SK-N-SH treated with all-trans-retinoic acid at 6 μM for 48 hours (cell line): ENCODE data around the gene ROBO2.

Source experiments
- ATAC-seq: fragments of 200-7000 bp; cut with Tn5 transposase; 3 replicates; pipeline ENCODE4 v1.9.1; 2020; ENCODE audit warnings: mild to moderate bottlenecking, moderate library complexity
- ARNTL ChIP-seq: fragments of 450-650 bp; formaldehyde crosslinking; IDR thresholded peaks from 2 replicates; pipeline ENCODE4 v1.5.0; 2020; ENCODE audit warnings: low read depth, mild to moderate bottlenecking, moderate library complexity, borderline replicate concordance
- BACH2 ChIP-seq: fragments of 250-450 bp; sonication (Bioruptor Pico); IDR thresholded peaks from 2 replicates; pipeline ENCODE4 v1.9.0; 2021; ENCODE audit warnings: mild to moderate bottlenecking, borderline replicate concordance
- CSDC2 ChIP-seq: fragments of 250-450 bp; sonication (Bioruptor Pico); IDR thresholded peaks from 2 replicates; pipeline ENCODE4 v1.5.0; 2020; ENCODE audit warnings: mild to moderate bottlenecking, moderate library complexity
- ESRRG ChIP-seq: fragments of 250-450 bp; sonication (Bioruptor Pico); IDR thresholded peaks from 2 replicates; pipeline ENCODE4 v1.6.1; 2021; ENCODE audit warnings: mild to moderate bottlenecking
- GLIS3 ChIP-seq: fragments of 250-450 bp; sonication (Bioruptor Pico); IDR thresholded peaks from 2 replicates; pipeline ENCODE4 v1.5.0; 2020; ENCODE audit warnings: mild to moderate bottlenecking, moderate library complexity
- OSR1 ChIP-seq: fragments of 250-450 bp; sonication (Bioruptor Pico); IDR thresholded peaks from 2 replicates; pipeline ENCODE4 v1.8.0; 2022; ENCODE audit warnings: moderate library complexity, mild to moderate bottlenecking, inconsistent platforms
- PPARA ChIP-seq: fragments of 250-450 bp; sonication (Bioruptor Pico); IDR thresholded peaks from 2 replicates; pipeline ENCODE4 v1.5.0; 2020; ENCODE audit warnings: mild to moderate bottlenecking, borderline replicate concordance
- SNAI2 ChIP-seq: fragments of 250-450 bp; sonication (Bioruptor Pico); IDR thresholded peaks from 2 replicates; pipeline ENCODE4 v1.5.0; 2020; ENCODE audit warnings: mild to moderate bottlenecking, moderate library complexity
- TCF4 ChIP-seq: fragments of 250-450 bp; sonication (Bioruptor Pico); IDR thresholded peaks from 2 replicates; pipeline ENCODE4 v1.8.0; 2021; ENCODE audit warnings: mild to moderate bottlenecking, moderate library complexity, borderline replicate concordance
- TOX ChIP-seq: fragments of 250-450 bp; sonication (Bioruptor Pico); IDR thresholded peaks from 2 replicates; pipeline ENCODE4 v1.8.0; 2021; ENCODE audit warnings: mild to moderate bottlenecking, moderate library complexity, borderline replicate concordance
- ZC3H10 ChIP-seq: fragments of 250-450 bp; sonication (Bioruptor Pico); IDR thresholded peaks from 2 replicates; pipeline ENCODE4 v1.5.1; 2021; ENCODE audit warnings: mild to moderate bottlenecking, moderate library complexity
- ZFP3 ChIP-seq: fragments of 250-450 bp; sonication (Bioruptor Pico); IDR thresholded peaks from 2 replicates; pipeline ENCODE4 v1.5.0; 2020; ENCODE audit warnings: mild to moderate bottlenecking, moderate library complexity
- ZFP30 ChIP-seq: fragments of 450-650 bp; formaldehyde crosslinking; IDR thresholded peaks from 2 replicates; pipeline ENCODE4 v1.5.0; 2022; ENCODE audit warnings: mild to moderate bottlenecking, moderate library complexity
- ZNF565 ChIP-seq: fragments of 450-650 bp; formaldehyde crosslinking; conservative IDR thresholded peaks from 2 replicates; pipeline ENCODE4 v1.5.0; 2020; ENCODE audit warnings: low read depth, mild to moderate bottlenecking, moderate library complexity
- ZNF70 ChIP-seq: fragments of 450-650 bp; formaldehyde crosslinking; IDR thresholded peaks from 2 replicates; pipeline ENCODE4 v1.5.0; 2020; ENCODE audit warnings: mild to moderate bottlenecking, moderate library complexity
- ZNF8 ChIP-seq: fragments of 450-650 bp; formaldehyde crosslinking; IDR thresholded peaks from 2 replicates; pipeline ENCODE4 v1.5.0; 2020; ENCODE audit warnings: mild to moderate bottlenecking, moderate library complexity
- TF ChIP-seq, protein P1 (sequence below): fragments of 250-450 bp; sonication (Bioruptor Pico); IDR thresholded peaks from 2 replicates; pipeline ENCODE4 v1.8.0; 2020; ENCODE audit warnings: mild to moderate bottlenecking, moderate library complexity, borderline replicate concordance
- TF ChIP-seq, protein P2 (sequence below): fragments of 250-450 bp; sonication (Bioruptor Pico); IDR thresholded peaks from 2 replicates; pipeline ENCODE4 v1.5.1; 2021; ENCODE audit warnings: mild to moderate bottlenecking, moderate library complexity
- TF ChIP-seq, protein P3 (sequence below): fragments of 250-450 bp; sonication (Bioruptor Pico); IDR thresholded peaks from 2 replicates; pipeline ENCODE4 v1.5.1; 2020; ENCODE audit warnings: low read depth, mild to moderate bottlenecking, moderate library complexity
- TF ChIP-seq, protein P4 (sequence below): fragments of 250-450 bp; sonication (Bioruptor Pico); IDR thresholded peaks from 2 replicates; pipeline ENCODE4 v1.5.0; 2020; ENCODE audit warnings: mild to moderate bottlenecking, moderate library complexity
- TF ChIP-seq, protein P5 (sequence below): fragments of 250-450 bp; sonication (Bioruptor Pico); IDR thresholded peaks from 2 replicates; pipeline ENCODE4 v1.8.0; 2021; ENCODE audit warnings: low read depth, mild to moderate bottlenecking, moderate library complexity, borderline replicate concordance

The ROBO2 gene

DNA sequence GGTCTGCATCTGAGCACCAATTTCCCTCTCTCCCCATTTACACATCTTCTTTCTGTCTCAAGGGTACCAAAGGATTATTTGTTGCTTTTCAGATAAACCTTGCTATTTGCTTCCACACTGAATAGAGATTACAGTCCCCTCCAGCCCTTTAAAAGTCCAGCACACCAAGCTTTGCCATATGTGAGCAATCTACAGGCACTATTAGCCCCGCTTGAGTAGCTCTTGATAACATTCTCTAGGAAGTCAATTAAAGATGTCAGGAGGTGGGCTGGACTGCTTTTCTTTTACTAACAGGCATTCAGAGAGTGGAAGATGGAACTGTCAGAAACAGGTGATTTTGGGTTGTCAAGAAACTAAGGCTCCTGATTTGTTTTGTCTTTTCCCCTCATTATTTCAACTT is 417.0 kb downstream of the ROBO2 start:
- ATAC-seq, result no peak
- no peak for TF ChIP-seq CSDC2 (CRISPR knock-in tag)
- TF ChIP-seq, protein P1, sequence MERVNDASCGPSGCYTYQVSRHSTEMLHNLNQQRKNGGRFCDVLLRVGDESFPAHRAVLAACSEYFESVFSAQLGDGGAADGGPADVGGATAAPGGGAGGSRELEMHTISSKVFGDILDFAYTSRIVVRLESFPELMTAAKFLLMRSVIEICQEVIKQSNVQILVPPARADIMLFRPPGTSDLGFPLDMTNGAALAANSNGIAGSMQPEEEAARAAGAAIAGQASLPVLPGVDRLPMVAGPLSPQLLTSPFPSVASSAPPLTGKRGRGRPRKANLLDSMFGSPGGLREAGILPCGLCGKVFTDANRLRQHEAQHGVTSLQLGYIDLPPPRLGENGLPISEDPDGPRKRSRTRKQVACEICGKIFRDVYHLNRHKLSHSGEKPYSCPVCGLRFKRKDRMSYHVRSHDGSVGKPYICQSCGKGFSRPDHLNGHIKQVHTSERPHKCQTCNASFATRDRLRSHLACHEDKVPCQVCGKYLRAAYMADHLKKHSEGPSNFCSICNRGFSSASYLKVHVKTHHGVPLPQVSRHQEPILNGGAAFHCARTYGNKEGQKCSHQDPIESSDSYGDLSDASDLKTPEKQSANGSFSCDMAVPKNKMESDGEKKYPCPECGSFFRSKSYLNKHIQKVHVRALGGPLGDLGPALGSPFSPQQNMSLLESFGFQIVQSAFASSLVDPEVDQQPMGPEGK (CRISPR knock-in tag), result no peak
- TF ChIP-seq, protein P2, sequence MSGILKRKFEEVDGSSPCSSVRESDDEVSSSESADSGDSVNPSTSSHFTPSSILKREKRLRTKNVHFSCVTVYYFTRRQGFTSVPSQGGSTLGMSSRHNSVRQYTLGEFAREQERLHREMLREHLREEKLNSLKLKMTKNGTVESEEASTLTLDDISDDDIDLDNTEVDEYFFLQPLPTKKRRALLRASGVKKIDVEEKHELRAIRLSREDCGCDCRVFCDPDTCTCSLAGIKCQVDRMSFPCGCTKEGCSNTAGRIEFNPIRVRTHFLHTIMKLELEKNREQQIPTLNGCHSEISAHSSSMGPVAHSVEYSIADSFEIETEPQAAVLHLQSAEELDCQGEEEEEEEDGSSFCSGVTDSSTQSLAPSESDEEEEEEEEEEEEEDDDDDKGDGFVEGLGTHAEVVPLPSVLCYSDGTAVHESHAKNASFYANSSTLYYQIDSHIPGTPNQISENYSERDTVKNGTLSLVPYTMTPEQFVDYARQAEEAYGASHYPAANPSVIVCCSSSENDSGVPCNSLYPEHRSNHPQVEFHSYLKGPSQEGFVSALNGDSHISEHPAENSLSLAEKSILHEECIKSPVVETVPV (CRISPR knock-in tag), result no peak
- TF ChIP-seq TCF4 (CRISPR knock-in tag), result peak; percentile 74; the same call in 1 of the 2 replicates
- TF ChIP-seq ZC3H10 (CRISPR knock-in tag), result no peak

DNA sequence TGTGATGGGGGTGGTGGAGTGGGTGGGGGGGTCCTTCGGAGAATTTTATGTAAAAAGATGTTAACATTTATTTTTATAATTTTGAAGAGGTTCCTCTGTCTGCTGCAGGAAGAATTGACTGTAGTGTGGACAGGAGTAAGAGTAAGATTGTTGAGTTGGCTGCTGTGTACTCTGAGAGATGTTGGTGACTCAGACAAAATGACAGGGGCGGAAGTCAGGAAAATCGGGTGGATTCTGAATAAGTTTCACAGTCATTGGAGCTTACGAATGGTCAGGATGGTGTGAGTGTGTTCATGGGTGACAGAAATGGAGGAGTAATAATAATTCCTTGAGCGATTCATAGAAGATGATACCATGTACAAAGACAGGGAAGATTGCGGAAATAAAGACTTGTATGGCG is 420.0 kb downstream of the ROBO2 start:
- TF ChIP-seq ZFP30 (CRISPR knock-in tag) (no peak), ZNF8 (CRISPR knock-in tag) (no peak), ARNTL (CRISPR knock-in tag) (no peak), ZNF565 (CRISPR knock-in tag) (no peak), ZFP3 (CRISPR knock-in tag) (no peak), ZNF70 (CRISPR knock-in tag) (no peak), ZC3H10 (CRISPR knock-in tag) (no peak), ESRRG (CRISPR knock-in tag) (no peak), PPARA (no peak), SNAI2 (no peak), TOX (no peak)
- TF ChIP-seq, protein P3, sequence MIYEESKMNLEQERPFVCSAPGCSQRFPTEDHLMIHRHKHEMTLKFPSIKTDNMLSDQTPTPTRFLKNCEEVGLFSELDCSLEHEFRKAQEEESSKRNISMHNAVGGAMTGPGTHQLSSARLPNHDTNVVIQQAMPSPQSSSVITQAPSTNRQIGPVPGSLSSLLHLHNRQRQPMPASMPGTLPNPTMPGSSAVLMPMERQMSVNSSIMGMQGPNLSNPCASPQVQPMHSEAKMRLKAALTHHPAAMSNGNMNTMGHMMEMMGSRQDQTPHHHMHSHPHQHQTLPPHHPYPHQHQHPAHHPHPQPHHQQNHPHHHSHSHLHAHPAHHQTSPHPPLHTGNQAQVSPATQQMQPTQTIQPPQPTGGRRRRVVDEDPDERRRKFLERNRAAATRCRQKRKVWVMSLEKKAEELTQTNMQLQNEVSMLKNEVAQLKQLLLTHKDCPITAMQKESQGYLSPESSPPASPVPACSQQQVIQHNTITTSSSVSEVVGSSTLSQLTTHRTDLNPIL, result no peak
- TF ChIP-seq, protein P4, sequence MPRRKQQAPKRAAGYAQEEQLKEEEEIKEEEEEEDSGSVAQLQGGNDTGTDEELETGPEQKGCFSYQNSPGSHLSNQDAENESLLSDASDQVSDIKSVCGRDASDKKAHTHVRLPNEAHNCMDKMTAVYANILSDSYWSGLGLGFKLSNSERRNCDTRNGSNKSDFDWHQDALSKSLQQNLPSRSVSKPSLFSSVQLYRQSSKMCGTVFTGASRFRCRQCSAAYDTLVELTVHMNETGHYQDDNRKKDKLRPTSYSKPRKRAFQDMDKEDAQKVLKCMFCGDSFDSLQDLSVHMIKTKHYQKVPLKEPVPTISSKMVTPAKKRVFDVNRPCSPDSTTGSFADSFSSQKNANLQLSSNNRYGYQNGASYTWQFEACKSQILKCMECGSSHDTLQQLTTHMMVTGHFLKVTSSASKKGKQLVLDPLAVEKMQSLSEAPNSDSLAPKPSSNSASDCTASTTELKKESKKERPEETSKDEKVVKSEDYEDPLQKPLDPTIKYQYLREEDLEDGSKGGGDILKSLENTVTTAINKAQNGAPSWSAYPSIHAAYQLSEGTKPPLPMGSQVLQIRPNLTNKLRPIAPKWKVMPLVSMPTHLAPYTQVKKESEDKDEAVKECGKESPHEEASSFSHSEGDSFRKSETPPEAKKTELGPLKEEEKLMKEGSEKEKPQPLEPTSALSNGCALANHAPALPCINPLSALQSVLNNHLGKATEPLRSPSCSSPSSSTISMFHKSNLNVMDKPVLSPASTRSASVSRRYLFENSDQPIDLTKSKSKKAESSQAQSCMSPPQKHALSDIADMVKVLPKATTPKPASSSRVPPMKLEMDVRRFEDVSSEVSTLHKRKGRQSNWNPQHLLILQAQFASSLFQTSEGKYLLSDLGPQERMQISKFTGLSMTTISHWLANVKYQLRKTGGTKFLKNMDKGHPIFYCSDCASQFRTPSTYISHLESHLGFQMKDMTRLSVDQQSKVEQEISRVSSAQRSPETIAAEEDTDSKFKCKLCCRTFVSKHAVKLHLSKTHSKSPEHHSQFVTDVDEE (CRISPR knock-in tag), result no peak
- TF ChIP-seq, protein P2 (CRISPR knock-in tag), result no peak
- ATAC-seq, result no peak

DNA sequence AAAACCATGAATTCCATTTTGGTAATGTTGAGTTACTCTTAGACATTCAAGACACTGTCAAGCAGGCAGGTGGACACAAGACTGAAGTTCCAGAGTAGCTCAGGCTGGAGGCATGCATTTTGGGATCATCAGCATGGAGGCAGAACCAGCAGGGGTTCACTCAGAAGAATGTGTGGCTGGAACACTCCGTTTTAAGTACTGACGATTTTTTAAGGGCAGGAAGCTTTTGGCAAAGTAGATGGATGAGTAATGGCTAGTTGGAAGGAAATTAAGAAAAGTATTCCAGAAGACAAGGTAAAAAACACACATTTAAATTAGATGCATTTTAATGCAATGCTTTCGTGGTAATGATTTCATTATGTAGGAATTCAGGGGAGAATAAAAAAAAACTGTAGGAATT is 420.4 kb downstream of the ROBO2 start:
- no peak for ATAC-seq
- TF ChIP-seq ZNF565 (CRISPR knock-in tag), result no peak
- TF ChIP-seq, protein P1 (CRISPR knock-in tag), result no peak
- TF ChIP-seq PPARA, result no peak
- TF ChIP-seq, protein P5, sequence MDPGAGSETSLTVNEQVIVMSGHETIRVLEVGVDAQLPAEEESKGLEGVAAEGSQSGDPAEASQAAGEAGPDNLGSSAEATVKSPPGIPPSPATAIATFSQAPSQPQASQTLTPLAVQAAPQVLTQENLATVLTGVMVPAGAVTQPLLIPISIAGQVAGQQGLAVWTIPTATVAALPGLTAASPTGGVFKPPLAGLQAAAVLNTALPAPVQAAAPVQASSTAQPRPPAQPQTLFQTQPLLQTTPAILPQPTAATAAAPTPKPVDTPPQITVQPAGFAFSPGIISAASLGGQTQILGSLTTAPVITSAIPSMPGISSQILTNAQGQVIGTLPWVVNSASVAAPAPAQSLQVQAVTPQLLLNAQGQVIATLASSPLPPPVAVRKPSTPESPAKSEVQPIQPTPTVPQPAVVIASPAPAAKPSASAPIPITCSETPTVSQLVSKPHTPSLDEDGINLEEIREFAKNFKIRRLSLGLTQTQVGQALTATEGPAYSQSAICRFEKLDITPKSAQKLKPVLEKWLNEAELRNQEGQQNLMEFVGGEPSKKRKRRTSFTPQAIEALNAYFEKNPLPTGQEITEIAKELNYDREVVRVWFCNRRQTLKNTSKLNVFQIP (CRISPR knock-in tag), result no peak
- TF ChIP-seq, protein P4 (CRISPR knock-in tag), result no peak
- TF ChIP-seq TCF4 (CRISPR knock-in tag), result no peak
- no peak for TF ChIP-seq BACH2
- no peak for TF ChIP-seq ZNF8 (CRISPR knock-in tag)
- TF ChIP-seq CSDC2 (CRISPR knock-in tag), result no peak
- TF ChIP-seq TOX, result no peak
- TF ChIP-seq GLIS3 (CRISPR knock-in tag), result no peak
- TF ChIP-seq ZC3H10 (CRISPR knock-in tag), result no peak
- no peak for TF ChIP-seq OSR1 (CRISPR knock-in tag)
- no peak for TF ChIP-seq ARNTL (CRISPR knock-in tag)
- TF ChIP-seq ESRRG (CRISPR knock-in tag), result no peak
